Upper lobe of right lung (tissue), 1 donor: ENCODE data around the gene HTR3C. TPM values are rescaled to one million over a fixed set of nuclear protein-coding genes. Genes with fewer than 3 reads are reported as not detected.

Experiments used
- ATAC-seq: fragments of 200-7000 bp; cut with Tn5 transposase; one replicate; pipeline ENCODE4 v1.9.1; 2020; ENCODE audit warnings: mild to moderate bottlenecking, moderate library complexity
- DNase-seq: peaks from one replicate; pipeline ENCODE4 v3.0.0-alpha.2; 2020
- H3K27ac ChIP-seq: fragments of 200-600 bp; one replicate; pipeline ENCODE4 v1.8.0; 2022
- H3K27me3 ChIP-seq: fragments of 200-600 bp; one replicate; pipeline ENCODE4 v1.8.0; 2022; ENCODE audit warnings: mild to moderate bottlenecking
- H3K36me3 ChIP-seq: fragments of 200-600 bp; one replicate; pipeline ENCODE4 v1.8.0; 2022
- H3K4me1 ChIP-seq: fragments of 200-600 bp; one replicate; pipeline ENCODE4 v1.8.0; 2022
- H3K4me3 ChIP-seq: fragments of 200-600 bp; one replicate; pipeline ENCODE4 v1.8.0; 2022; ENCODE audit warnings: mild to moderate bottlenecking
- H3K9me3 ChIP-seq: fragments of 200-600 bp; one replicate; pipeline ENCODE4 v1.8.0; 2022
- intact Hi-C: fragments of 100-400 bp; cut with DNase I; formaldehyde crosslinking; loops from one replicate; pipeline ENCODE4 v1.11.0; 2022
- total RNA-seq: library from RNA; stranded (reverse); fragmentation: NEBNext Ultra II Directional; extraction: Animal tissue kit (Norgen Biotek cat#: 25700); gene quantifications from one replicate; pipeline ENCODE4 v1.2.1, GENCODE V29; 2021
- TF ChIP-seq, protein P1 (sequence below): fragments of 200-600 bp; IDR thresholded peaks from one replicate; pipeline ENCODE4 v1.8.0; 2022; ENCODE audit warnings: antibody characterized with exemption
- donor health status: DM: no; HTN: yes; CAD: no; lungs with severe emphysema.

The HTR3C gene
- total RNA-seq, 1 donor from 2014 or later, result not detected

GRCh38 chr3:184011230-184011876 is 41.5 kb upstream of the HTR3C start:
- Histone ChIP-seq H3K27ac (no peak overlapping the region), H3K4me1 (peaks cover 6% of the 10 kb centered on the region), H3K27me3 (no peaks in the 10 kb centered on the region), H3K4me3 (no peak overlapping the region), H3K36me3 (peaks cover 20% of the 10 kb centered on the region), H3K9me3 (no peaks in the 10 kb centered on the region)
- ATAC-seq (no peak), DNase-seq (no peak)
- intact Hi-C loops, result loop anchor here (10.0 kb wide), 1 partner anchor 117 kb away; no protein-coding TSS in a partner anchor
- TF ChIP-seq, protein P1, sequence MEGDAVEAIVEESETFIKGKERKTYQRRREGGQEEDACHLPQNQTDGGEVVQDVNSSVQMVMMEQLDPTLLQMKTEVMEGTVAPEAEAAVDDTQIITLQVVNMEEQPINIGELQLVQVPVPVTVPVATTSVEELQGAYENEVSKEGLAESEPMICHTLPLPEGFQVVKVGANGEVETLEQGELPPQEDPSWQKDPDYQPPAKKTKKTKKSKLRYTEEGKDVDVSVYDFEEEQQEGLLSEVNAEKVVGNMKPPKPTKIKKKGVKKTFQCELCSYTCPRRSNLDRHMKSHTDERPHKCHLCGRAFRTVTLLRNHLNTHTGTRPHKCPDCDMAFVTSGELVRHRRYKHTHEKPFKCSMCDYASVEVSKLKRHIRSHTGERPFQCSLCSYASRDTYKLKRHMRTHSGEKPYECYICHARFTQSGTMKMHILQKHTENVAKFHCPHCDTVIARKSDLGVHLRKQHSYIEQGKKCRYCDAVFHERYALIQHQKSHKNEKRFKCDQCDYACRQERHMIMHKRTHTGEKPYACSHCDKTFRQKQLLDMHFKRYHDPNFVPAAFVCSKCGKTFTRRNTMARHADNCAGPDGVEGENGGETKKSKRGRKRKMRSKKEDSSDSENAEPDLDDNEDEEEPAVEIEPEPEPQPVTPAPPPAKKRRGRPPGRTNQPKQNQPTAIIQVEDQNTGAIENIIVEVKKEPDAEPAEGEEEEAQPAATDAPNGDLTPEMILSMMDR, result no peak

- H3K4me3 ChIP-seq, result no peak overlapping the region
- H3K36me3 ChIP-seq, result peaks cover 20% of the 10 kb centered on the region
- H3K9me3 ChIP-seq, result no peaks in the 10 kb centered on the region
- no peak for ATAC-seq
- H3K27me3 ChIP-seq, result no peaks in the 10 kb centered on the region
- H3K4me1 ChIP-seq, result peaks cover 15% of the 10 kb centered on the region
- TF ChIP-seq, protein P1, result no peak
- H3K27ac ChIP-seq, result no peak overlapping the region
- DNase-seq, result no peak
- intact Hi-C loops, result loop anchor here (10.0 kb wide), 1 partner anchor 117 kb away; no protein-coding TSS in a partner anchor
Observed at GRCh38 chr3:184011937-184012889, 40.6 kb upstream of the HTR3C start.

GRCh38 chr3:184015381-184016019 is 37.3 kb upstream of the HTR3C start:
- Histone ChIP-seq H3K9me3 (no peaks in the 10 kb centered on the region), H3K4me1 (peaks cover 14% of the 10 kb centered on the region), H3K4me3 (no peak overlapping the region), H3K27ac (no peak overlapping the region), H3K27me3 (no peaks in the 10 kb centered on the region), H3K36me3 (peaks cover 14% of the 10 kb centered on the region)
- TF ChIP-seq, protein P1, result no peak
- no peak for ATAC-seq
- no peak for DNase-seq
- intact Hi-C loops, result loop anchor here (10.0 kb wide), 1 partner anchor 121 kb away; no protein-coding TSS in a partner anchor

DNA sequence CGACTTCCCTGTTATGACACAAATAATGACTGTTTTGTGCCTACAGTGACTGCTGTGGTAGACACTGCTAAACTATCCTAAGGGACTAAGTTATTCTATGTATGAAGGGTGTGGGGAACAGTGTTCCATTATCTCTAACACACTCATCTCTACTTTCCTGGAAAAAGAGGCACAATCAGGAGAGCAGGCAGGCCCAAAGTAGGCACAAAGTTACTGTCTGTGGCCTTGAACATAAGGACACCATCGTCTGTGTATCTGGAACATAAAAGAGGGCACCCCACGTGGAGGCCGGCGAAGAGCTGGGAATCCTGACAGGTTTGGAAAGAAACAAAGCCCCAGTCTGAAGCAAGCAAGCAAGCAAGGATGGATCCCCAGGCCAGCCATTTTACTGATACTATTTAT is 36.7 kb upstream of the HTR3C start:
- ATAC-seq (no peak), DNase-seq (no peak)
- no peak overlapping the region for H3K4me3 ChIP-seq
- TF ChIP-seq, protein P1, result no peak
- H3K27ac ChIP-seq, result no peak overlapping the region
- H3K4me1 ChIP-seq, result peaks cover 14% of the 10 kb centered on the region
- no peaks in the 10 kb centered on the region for H3K27me3 ChIP-seq
- intact Hi-C loops, result loop anchor here (10.0 kb wide), 1 partner anchor 121 kb away; no protein-coding TSS in a partner anchor
- H3K36me3 ChIP-seq, result peaks cover 11% of the 10 kb centered on the region
- H3K9me3 ChIP-seq, result no peaks in the 10 kb centered on the region

GRCh38 chr3:184016811-184017671 is 35.8 kb upstream of the HTR3C start:
- DNase-seq (peak; percentile 85), ATAC-seq (peak; percentile 96)
- H3K36me3 ChIP-seq, result peaks cover 10% of the 10 kb centered on the region
- no peaks in the 10 kb centered on the region for H3K9me3 ChIP-seq
- H3K4me3 ChIP-seq, result peak overlapping the region; percentile 99
- H3K27me3 ChIP-seq, result no peaks in the 10 kb centered on the region
- intact Hi-C loops, result loop anchor here (10.0 kb wide), 1 partner anchor 122 kb away; no protein-coding TSS in a partner anchor
- H3K4me1 ChIP-seq, result peaks cover 14% of the 10 kb centered on the region
- peak overlapping the region; percentile 80 for H3K27ac ChIP-seq
- TF ChIP-seq, protein P1, result peak; percentile 90
